ENCODE data around the gene MLANA. TPM values are rescaled to one million over a fixed set of nuclear protein-coding genes. Genes with fewer than 3 reads are reported as not detected.

The MLANA gene
- total and polyA plus RNA-seq, 10 donors: not detected

DNA sequence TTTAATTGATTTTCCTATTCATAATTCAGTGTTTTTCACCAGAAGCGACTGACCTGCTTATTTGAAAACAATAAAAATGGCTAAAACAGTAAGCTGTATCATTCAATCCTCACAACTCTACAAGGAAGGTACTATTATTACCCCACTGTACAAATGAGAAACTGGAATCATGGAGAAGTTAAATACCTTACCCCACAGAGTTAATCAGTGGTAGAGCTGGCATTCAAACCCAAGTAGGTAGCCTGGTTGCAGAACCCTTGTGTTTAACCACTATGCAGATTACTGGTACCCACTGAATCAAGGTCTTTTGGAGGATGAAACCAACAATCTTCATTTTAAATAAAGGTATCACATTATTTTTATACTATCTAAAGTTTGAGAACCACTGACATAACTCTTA is 59.6 kb downstream of the MLANA start:
- H3K27ac ChIP-seq: no peak overlapping the region
- 94 to 100% (median 96%) methylated on average over 1 of the region's 1 CpG for WGBS, 5 donors
- H3K27me3 ChIP-seq (replicated peaks in 1 of 7): no peaks in the 10 kb centered on the region
- intact Hi-C loops (cut with DNase I; ENCODE audit: low total_unique reads): no loop called here
- H3K9me3 ChIP-seq: no peaks in the 10 kb centered on the region
- TF ChIP-seq POLR2A (IDR thresholded peaks at IDR 0.05) (no peak), POLR2AphosphoS5 (IDR thresholded peaks at IDR 0.05) (no peak)
- TF ChIP-seq, protein P1, sequence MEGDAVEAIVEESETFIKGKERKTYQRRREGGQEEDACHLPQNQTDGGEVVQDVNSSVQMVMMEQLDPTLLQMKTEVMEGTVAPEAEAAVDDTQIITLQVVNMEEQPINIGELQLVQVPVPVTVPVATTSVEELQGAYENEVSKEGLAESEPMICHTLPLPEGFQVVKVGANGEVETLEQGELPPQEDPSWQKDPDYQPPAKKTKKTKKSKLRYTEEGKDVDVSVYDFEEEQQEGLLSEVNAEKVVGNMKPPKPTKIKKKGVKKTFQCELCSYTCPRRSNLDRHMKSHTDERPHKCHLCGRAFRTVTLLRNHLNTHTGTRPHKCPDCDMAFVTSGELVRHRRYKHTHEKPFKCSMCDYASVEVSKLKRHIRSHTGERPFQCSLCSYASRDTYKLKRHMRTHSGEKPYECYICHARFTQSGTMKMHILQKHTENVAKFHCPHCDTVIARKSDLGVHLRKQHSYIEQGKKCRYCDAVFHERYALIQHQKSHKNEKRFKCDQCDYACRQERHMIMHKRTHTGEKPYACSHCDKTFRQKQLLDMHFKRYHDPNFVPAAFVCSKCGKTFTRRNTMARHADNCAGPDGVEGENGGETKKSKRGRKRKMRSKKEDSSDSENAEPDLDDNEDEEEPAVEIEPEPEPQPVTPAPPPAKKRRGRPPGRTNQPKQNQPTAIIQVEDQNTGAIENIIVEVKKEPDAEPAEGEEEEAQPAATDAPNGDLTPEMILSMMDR (IDR thresholded peaks at IDR 0.05 in 8 of 11, conservative IDR thresholded peaks at IDR 0.05 in 3 of 11): no peak
- DNase-seq: no peak
- H3K36me3 ChIP-seq: peaks cover 0 to 12% (median 0%) of the 10 kb centered on the region in 6 donors
- peaks cover 0 to 38% (median 17%) of the 10 kb centered on the region in 6 donors for H3K4me1 ChIP-seq
- no peak overlapping the region for H3K4me3 ChIP-seq

DNA sequence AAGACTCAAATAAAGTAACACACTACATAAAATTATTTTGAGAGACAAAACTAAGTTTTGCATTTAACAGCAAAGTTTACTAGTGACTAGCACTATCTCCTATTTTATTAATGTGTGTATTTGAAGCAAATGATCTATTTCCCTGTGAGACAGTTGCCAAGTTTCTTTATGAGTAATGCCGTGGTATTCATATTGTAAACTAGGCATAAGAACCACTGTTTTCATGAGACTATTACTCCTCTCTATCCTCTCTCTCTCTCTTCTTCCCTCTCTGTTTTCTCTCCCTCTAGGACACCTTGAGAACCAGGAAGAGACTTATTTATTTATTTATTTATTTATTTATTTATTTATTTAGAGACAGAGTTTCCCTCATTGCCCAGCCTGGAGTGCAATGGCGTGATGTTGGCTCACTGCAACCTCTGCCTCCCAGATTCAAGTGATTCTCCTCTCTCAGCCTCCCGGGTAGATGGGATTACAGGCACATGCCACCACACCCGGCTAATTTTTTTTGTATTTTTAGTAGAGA is 61.1 kb downstream of the MLANA start:
- Histone ChIP-seq H3K4me3 (no peak overlapping the region), H3K27me3 (replicated peaks in 1 of 7) (no peaks in the 10 kb centered on the region), H3K9me3 (no peaks in the 10 kb centered on the region), H3K4me1 (peaks cover 0 to 38% (median 17%) of the 10 kb centered on the region in 6 donors), H3K27ac (no peak overlapping the region), H3K36me3 (peaks cover 0 to 12% (median 0%) of the 10 kb centered on the region in 6 donors)
- no peak for DNase-seq
- TF ChIP-seq POLR2A (IDR thresholded peaks at IDR 0.05): no peak
- TF ChIP-seq POLR2AphosphoS5 (IDR thresholded peaks at IDR 0.05): no peak
- TF ChIP-seq, protein P1 (IDR thresholded peaks at IDR 0.05 in 8 of 11, conservative IDR thresholded peaks at IDR 0.05 in 3 of 11): no peak
- intact Hi-C loops (cut with DNase I; ENCODE audit: low total_unique reads): no loop called here
- 89 to 95% (median 93%) methylated on average over 4 of the region's 4 CpGs for WGBS, 5 donors

DNA sequence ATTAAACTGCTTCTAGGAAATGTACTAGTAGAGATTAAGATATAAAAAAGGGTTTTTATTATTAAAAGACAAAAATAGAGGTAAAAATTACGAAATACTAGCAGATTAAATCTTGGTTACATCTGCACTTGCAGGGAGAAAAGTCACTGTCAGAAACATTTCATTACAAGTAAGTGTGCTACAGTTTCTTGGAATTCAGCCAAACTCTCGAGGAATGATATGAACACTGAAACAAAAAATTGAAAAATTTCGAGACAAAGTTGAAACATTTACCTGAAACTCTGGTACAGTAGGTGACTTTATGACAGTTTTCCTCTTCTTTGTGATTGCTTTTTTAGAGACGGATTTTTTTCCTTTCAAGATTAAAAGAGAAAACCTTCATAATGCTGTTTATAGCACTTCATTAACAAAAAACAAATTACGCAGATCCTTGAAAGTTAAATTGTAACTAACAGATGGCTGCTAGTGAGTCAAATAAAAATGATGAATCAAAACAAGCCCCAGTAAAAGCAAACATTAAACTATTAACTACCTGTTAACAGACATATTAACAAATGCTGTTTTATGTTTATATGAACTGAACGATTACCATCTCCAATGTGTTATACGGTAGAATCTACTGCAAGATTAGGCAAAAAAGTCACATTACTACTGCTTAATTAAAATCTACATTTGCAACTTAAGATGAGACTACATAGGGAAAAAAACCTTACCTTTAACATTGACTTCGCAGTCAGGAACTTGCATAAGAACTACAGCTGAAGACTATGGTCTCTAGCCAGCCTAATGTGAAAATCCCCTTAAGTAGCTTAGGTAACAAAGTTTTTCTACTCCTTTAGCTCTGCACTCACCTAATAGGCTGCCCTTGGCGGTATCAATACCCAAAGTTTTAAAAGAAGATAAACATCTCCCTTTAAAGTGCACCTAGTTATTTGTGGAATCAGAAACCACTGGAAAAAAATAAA is 63.3 kb downstream of the MLANA start:
- TF ChIP-seq POLR2AphosphoS5 (IDR thresholded peaks at IDR 0.05): no peak
- TF ChIP-seq POLR2A (IDR thresholded peaks at IDR 0.05): no peak
- TF ChIP-seq, protein P1 (IDR thresholded peaks at IDR 0.05 in 8 of 11, conservative IDR thresholded peaks at IDR 0.05 in 3 of 11): no peak
- Histone ChIP-seq H3K27ac (no peak overlapping the region), H3K9me3 (no peaks in the 10 kb centered on the region), H3K4me1 (peaks cover 0 to 31% (median 11%) of the 10 kb centered on the region in 6 donors), H3K36me3 (peaks cover 0 to 12% (median 0%) of the 10 kb centered on the region in 6 donors), H3K27me3 (replicated peaks in 1 of 7) (no peaks in the 10 kb centered on the region), H3K4me3 (no peak overlapping the region)
- no peak for DNase-seq
- 82 to 90% (median 87%) methylated on average over 9 of the region's 9 CpGs for WGBS, 5 donors
- intact Hi-C loops (cut with DNase I; ENCODE audit: low total_unique reads): no loop called here

DNA sequence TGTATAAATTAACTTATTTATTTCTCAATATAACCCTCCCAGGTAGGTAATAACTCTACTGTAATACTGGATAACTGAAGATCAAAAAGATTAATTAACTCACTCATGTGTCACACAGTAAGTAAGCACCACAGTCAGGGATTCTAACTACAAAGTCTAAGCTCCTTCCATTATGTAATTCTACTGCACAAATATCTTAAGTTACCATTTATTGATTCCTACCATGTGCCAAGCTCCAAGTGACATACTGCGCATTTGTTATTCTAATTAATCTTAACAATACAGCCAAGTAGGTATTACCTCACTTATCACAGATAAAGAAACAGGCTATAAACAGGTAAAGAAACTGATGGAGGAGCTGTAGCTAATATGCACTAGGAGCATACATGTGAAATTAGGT is 66.5 kb downstream of the MLANA start:
- Histone ChIP-seq H3K27ac (no peak overlapping the region), H3K4me3 (no peak overlapping the region), H3K27me3 (replicated peaks in 1 of 7) (no peaks in the 10 kb centered on the region), H3K36me3 (peaks cover 0 to 12% (median 0%) of the 10 kb centered on the region in 6 donors), H3K4me1 (peaks cover 0 to 15% (median 2%) of the 10 kb centered on the region in 6 donors), H3K9me3 (no peaks in the 10 kb centered on the region)
- intact Hi-C loops (cut with DNase I; ENCODE audit: low total_unique reads): no loop called here
- TF ChIP-seq, protein P1 (IDR thresholded peaks at IDR 0.05 in 8 of 11, conservative IDR thresholded peaks at IDR 0.05 in 3 of 11): no peak
- no peak for TF ChIP-seq POLR2AphosphoS5 (IDR thresholded peaks at IDR 0.05)
- TF ChIP-seq POLR2A (IDR thresholded peaks at IDR 0.05): no peak
- 95 to 100% (median 100%) methylated on average over 1 of the region's 1 CpG for WGBS, 5 donors
- DNase-seq: no peak

Measured in spleen (tissue), 11 donors.